HepG2 (cell line): ENCODE measurements around the gene CDCA4. TPM values are rescaled to one million over a fixed set of nuclear protein-coding genes. Genes with fewer than 3 reads are reported as not detected.

Source experiments
- CBX5 ChIP-seq: sonication (generic); formaldehyde crosslinking; IDR thresholded peaks from 2 replicates; pipeline ENCODE4 v1.4.0; 2020; ENCODE audit warnings: missing genetic modification reagents, borderline replicate concordance
- CCAR2 ChIP-seq: fragments of 200-400 bp; formaldehyde crosslinking; optimal IDR thresholded peaks from 2 replicates; pipeline ENCODE3; 2018; ENCODE audit warnings: low read depth, mild to moderate bottlenecking, low read length, moderate library complexity
- ESRRA ChIP-seq: sonication (generic); formaldehyde crosslinking; IDR thresholded peaks from 2 replicates; pipeline ENCODE4 v1.5.1; 2020; ENCODE audit warnings: mild to moderate bottlenecking, low read depth, missing genetic modification reagents
- FOSL2 ChIP-seq: sonication (generic); formaldehyde crosslinking; IDR thresholded peaks from 2 replicates; pipeline ENCODE4 v1.4.0; 2020; ENCODE audit warnings: missing genetic modification reagents
- JUN ChIP-seq: sonication (generic); formaldehyde crosslinking; IDR thresholded peaks from 2 replicates; pipeline ENCODE4 v1.4.0; 2020; ENCODE audit warnings: mild to moderate bottlenecking, missing genetic modification reagents
- NFYB ChIP-seq: sonication (generic); formaldehyde crosslinking; IDR thresholded peaks from 2 replicates; pipeline ENCODE4 v1.4.0; 2020; ENCODE audit warnings: missing genetic modification reagents
- NR2F2 ChIP-seq: IDR thresholded peaks from 2 replicates; pipeline ENCODE4 v1.6.1; 2012; ENCODE audit warnings: low read depth, inconsistent platforms, borderline replicate concordance
- TCF7 ChIP-seq: sonication (generic); IDR thresholded peaks from 2 replicates; pipeline ENCODE4 v1.6.1; 2016; ENCODE audit warnings: antibody characterized with exemption, low read depth
- ZNF280D ChIP-seq: sonication (generic); formaldehyde crosslinking; IDR thresholded peaks from 2 replicates; pipeline ENCODE4 v1.5.1; 2020; ENCODE audit warnings: mild to moderate bottlenecking, missing genetic modification reagents
- ZNF558 ChIP-seq: sonication (generic); formaldehyde crosslinking; IDR thresholded peaks from 2 replicates; pipeline ENCODE4 v1.9.0; 2022; ENCODE audit warnings: mild to moderate bottlenecking, missing genetic modification reagents, borderline replicate concordance
- ZNF570 ChIP-seq: sonication (generic); formaldehyde crosslinking; IDR thresholded peaks from 2 replicates; pipeline ENCODE4 v1.4.0; 2020; ENCODE audit warnings: mild to moderate bottlenecking, missing genetic modification reagents, borderline replicate concordance
- ZNF740 ChIP-seq: sonication (generic); formaldehyde crosslinking; IDR thresholded peaks from 2 replicates; pipeline ENCODE4 v1.4.0; 2020; ENCODE audit warnings: missing genetic modification reagents
- ZNF775 ChIP-seq: sonication (generic); formaldehyde crosslinking; IDR thresholded peaks from 2 replicates; pipeline ENCODE4 v1.4.0; 2020; ENCODE audit warnings: missing genetic modification reagents, mild to moderate bottlenecking, moderate library complexity, borderline replicate concordance
- polyA plus RNA-seq, 8 experiments: library from polyadenylated mRNA; depleted of rRNA in 3 of 8; stranded (reverse) in 7 of 8; unstranded in 1 of 8; fragments of >200 nt; fragmentation: Illumina TruSeq in 4 of 8; extraction: Trizol in 4 of 8; gene quantifications; 2 replicates each; pipeline versions ENCODE4 v1.2.1 to v1.2.3, GENCODE V29; 2011 to 2016; ENCODE audit warnings: low read depth in 4 of 8, missing spikeins in 1 of 8, mixed read lengths in 1 of 8; ENCODE audit not compliant: insufficient read depth in 1 of 8
- total RNA-seq, 5 experiments: library from RNA; depleted of rRNA; stranded (reverse); fragments of >200 nt; fragmentation: Illumina TruSeq; extraction: Trizol; gene quantifications; 2 replicates each; pipeline ENCODE4 v1.2.3, GENCODE V29; 2016; ENCODE audit warnings: low read depth in 1 of 5
- TF ChIP-seq, protein P1 (sequence below): sonication (generic); formaldehyde crosslinking; conservative IDR thresholded peaks from 2 replicates; pipeline ENCODE4 v1.4.0; 2020; ENCODE audit warnings: mild to moderate bottlenecking, missing genetic modification reagents, moderate library complexity
- TF ChIP-seq, protein P2 (sequence below): sonication (generic); formaldehyde crosslinking; conservative IDR thresholded peaks from 2 replicates; pipeline ENCODE4 v1.4.0; 2020; ENCODE audit warnings: missing genetic modification reagents
- TF ChIP-seq, protein P3 (sequence below): sonication (generic); formaldehyde crosslinking; IDR thresholded peaks from 2 replicates; pipeline ENCODE4 v1.5.0; 2020; ENCODE audit warnings: missing genetic modification reagents
- TF ChIP-seq, protein P4 (sequence below): sonication (generic); formaldehyde crosslinking; IDR thresholded peaks from 2 replicates; pipeline ENCODE4 v1.4.0; 2020; ENCODE audit warnings: missing genetic modification reagents

Gene CDCA4
- total and polyA plus RNA-seq, 2 of the 13 experiments (the other 11 are each of a cell fraction or from before 2014, with no cell fraction given), result 19.7 to 43.1 TPM

- TF ChIP-seq, protein P1, sequence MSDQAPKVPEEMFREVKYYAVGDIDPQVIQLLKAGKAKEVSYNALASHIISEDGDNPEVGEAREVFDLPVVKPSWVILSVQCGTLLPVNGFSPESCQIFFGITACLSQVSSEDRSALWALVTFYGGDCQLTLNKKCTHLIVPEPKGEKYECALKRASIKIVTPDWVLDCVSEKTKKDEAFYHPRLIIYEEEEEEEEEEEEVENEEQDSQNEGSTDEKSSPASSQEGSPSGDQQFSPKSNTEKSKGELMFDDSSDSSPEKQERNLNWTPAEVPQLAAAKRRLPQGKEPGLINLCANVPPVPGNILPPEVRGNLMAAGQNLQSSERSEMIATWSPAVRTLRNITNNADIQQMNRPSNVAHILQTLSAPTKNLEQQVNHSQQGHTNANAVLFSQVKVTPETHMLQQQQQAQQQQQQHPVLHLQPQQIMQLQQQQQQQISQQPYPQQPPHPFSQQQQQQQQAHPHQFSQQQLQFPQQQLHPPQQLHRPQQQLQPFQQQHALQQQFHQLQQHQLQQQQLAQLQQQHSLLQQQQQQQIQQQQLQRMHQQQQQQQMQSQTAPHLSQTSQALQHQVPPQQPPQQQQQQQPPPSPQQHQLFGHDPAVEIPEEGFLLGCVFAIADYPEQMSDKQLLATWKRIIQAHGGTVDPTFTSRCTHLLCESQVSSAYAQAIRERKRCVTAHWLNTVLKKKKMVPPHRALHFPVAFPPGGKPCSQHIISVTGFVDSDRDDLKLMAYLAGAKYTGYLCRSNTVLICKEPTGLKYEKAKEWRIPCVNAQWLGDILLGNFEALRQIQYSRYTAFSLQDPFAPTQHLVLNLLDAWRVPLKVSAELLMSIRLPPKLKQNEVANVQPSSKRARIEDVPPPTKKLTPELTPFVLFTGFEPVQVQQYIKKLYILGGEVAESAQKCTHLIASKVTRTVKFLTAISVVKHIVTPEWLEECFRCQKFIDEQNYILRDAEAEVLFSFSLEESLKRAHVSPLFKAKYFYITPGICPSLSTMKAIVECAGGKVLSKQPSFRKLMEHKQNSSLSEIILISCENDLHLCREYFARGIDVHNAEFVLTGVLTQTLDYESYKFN (CRISPR knock-in tag), result peak; percentile 64
- TF ChIP-seq ZNF570 (CRISPR knock-in tag) (no peak), ZNF280D (no peak), JUN (CRISPR knock-in tag) (no peak), FOSL2 (CRISPR knock-in tag) (no peak), NFYB (CRISPR knock-in tag) (peak; percentile 86), ZNF775 (CRISPR knock-in tag) (no peak), NR2F2 (no peak), TCF7 (no peak), CCAR2 (no peak), ZNF558 (no peak; the same call in 1 of the 2 replicates), CBX5 (no peak), ESRRA (CRISPR knock-in tag) (no peak), ZNF740 (no peak)
- TF ChIP-seq, protein P2, sequence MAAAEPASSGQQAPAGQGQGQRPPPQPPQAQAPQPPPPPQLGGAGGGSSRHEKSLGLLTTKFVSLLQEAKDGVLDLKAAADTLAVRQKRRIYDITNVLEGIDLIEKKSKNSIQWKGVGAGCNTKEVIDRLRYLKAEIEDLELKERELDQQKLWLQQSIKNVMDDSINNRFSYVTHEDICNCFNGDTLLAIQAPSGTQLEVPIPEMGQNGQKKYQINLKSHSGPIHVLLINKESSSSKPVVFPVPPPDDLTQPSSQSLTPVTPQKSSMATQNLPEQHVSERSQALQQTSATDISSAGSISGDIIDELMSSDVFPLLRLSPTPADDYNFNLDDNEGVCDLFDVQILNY (CRISPR knock-in tag), result peak; percentile 93
- TF ChIP-seq, protein P3, sequence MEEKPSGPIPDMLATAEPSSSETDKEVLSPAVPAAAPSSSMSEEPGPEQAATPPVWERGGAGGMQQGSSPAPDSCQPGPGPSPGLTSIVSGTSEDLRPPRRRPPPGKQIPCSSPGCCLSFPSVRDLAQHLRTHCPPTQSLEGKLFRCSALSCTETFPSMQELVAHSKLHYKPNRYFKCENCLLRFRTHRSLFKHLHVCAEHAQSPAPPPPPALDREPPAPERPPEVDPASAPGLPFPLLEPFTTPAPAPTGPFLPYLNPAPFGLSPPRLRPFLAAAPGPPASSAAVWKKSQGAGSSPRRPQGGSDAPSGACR (CRISPR knock-in tag), result no peak
- TF ChIP-seq, protein P4, sequence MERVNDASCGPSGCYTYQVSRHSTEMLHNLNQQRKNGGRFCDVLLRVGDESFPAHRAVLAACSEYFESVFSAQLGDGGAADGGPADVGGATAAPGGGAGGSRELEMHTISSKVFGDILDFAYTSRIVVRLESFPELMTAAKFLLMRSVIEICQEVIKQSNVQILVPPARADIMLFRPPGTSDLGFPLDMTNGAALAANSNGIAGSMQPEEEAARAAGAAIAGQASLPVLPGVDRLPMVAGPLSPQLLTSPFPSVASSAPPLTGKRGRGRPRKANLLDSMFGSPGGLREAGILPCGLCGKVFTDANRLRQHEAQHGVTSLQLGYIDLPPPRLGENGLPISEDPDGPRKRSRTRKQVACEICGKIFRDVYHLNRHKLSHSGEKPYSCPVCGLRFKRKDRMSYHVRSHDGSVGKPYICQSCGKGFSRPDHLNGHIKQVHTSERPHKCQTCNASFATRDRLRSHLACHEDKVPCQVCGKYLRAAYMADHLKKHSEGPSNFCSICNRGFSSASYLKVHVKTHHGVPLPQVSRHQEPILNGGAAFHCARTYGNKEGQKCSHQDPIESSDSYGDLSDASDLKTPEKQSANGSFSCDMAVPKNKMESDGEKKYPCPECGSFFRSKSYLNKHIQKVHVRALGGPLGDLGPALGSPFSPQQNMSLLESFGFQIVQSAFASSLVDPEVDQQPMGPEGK (CRISPR knock-in tag), result peak; percentile 23; the same call in 1 of the 2 replicates
Observed at GRCh38 chr14:105020815-105021655, at the start of gene CDCA4 (continued).
